ENCODE results near the gene AKAP6. TPM values are rescaled to one million over a fixed set of nuclear protein-coding genes. Genes with fewer than 3 reads are reported as not detected.

The AKAP6 gene
- total and polyA plus RNA-seq, 12 donors, result 0.71 to 24.7 (median 8.1) TPM

GRCh38 chr14:32399920-32400319, 70.8 kb downstream of the AKAP6 start:
- no peaks in the 10 kb centered on the region for H3K4me1 ChIP-seq (replicated peaks in 1 of 2)
- TF ChIP-seq POLR2A (IDR thresholded peaks at IDR 0.05), result no peak
- no peak for TF ChIP-seq CTCF (IDR thresholded peaks at IDR 0.05)
- WGBS, 4 donors, result 90 to 98% (median 93%) methylated on average over 1 of the region's 1 CpG
- H3K9me3 ChIP-seq (replicated peaks in 1 of 3), result no peaks in the 10 kb centered on the region
- H3K4me3 ChIP-seq, result no peak overlapping the region
- no peaks in the 10 kb centered on the region for H3K27me3 ChIP-seq
- intact Hi-C loops (cut with DNase I), result no loop called here
- no peaks in the 10 kb centered on the region for H3K36me3 ChIP-seq (replicated peaks in 1 of 2)
- H3K27ac ChIP-seq, result no peak overlapping the region
- DNase-seq, result no peak

- no peaks in the 10 kb centered on the region for H3K27me3 ChIP-seq
- WGBS, 4 donors, result 98 to 100% (median 100%) methylated on average over 1 of the region's 1 CpG
- no peak overlapping the region for H3K27ac ChIP-seq
- H3K4me3 ChIP-seq, result no peak overlapping the region
- no peaks in the 10 kb centered on the region for H3K9me3 ChIP-seq (replicated peaks in 1 of 3)
- H3K36me3 ChIP-seq (replicated peaks in 1 of 2), result no peaks in the 10 kb centered on the region
- TF ChIP-seq CTCF (IDR thresholded peaks at IDR 0.05), result no peak
- TF ChIP-seq POLR2A (IDR thresholded peaks at IDR 0.05), result no peak
- intact Hi-C loops (cut with DNase I), result no loop called here
- H3K4me1 ChIP-seq (replicated peaks in 1 of 2), result no peaks in the 10 kb centered on the region
- no peak for DNase-seq
Observed at GRCh38 chr14:32400480-32400879, 71.4 kb downstream of the AKAP6 start.

GRCh38 chr14:32403021-32403420, 73.9 kb downstream of the AKAP6 start:
- intact Hi-C loops (cut with DNase I), result no loop called here

GRCh38 chr14:32403688-32404087, 74.6 kb downstream of the AKAP6 start:
- H3K4me1 ChIP-seq (replicated peaks in 1 of 2), result no peaks in the 10 kb centered on the region
- H3K27ac ChIP-seq, result no peak overlapping the region
- WGBS, 4 donors, result 91 to 94% (median 93%) methylated on average over 2 of the region's 2 CpGs
- no peaks in the 10 kb centered on the region for H3K36me3 ChIP-seq (replicated peaks in 1 of 2)
- intact Hi-C loops (cut with DNase I), result no loop called here
- no peak for DNase-seq
- TF ChIP-seq POLR2A (IDR thresholded peaks at IDR 0.05) (no peak), CTCF (IDR thresholded peaks at IDR 0.05) (no peak)
- H3K9me3 ChIP-seq (replicated peaks in 1 of 3), result no peaks in the 10 kb centered on the region
- H3K4me3 ChIP-seq, result no peak overlapping the region
- no peaks in the 10 kb centered on the region for H3K27me3 ChIP-seq

More at GRCh38 chr14:32403021-32403420, 73.9 kb downstream of the AKAP6 start:
- Histone ChIP-seq H3K27ac (no peak overlapping the region), H3K4me1 (replicated peaks in 1 of 2) (no peaks in the 10 kb centered on the region), H3K36me3 (replicated peaks in 1 of 2) (no peaks in the 10 kb centered on the region), H3K27me3 (no peaks in the 10 kb centered on the region), H3K4me3 (no peak overlapping the region), H3K9me3 (replicated peaks in 1 of 3) (no peaks in the 10 kb centered on the region)
- WGBS, 4 donors, result 90 to 97% (median 92%) methylated on average over 3 of the region's 3 CpGs
- no peak for TF ChIP-seq POLR2A (IDR thresholded peaks at IDR 0.05)
- TF ChIP-seq CTCF (IDR thresholded peaks at IDR 0.05), result no peak
- no peak for DNase-seq

All from adrenal gland (tissue), 12 donors.